GDM1 (cell line): ENCODE results near the gene QRICH2.
A peak's percentile ranks its signal among the peaks of the same experiment; 100 is the strongest.
"Not testable (repeated sequence)": the region's sequence is repeated elsewhere in the genome, so short reads cannot be mapped to it uniquely, and the experiment has no call there.

Source experiments
- DNase-seq: peaks from one replicate; lab custom pipeline; 2025; lab: John Stamatoyannopoulos, UW

QRICH2 gene

DNA sequence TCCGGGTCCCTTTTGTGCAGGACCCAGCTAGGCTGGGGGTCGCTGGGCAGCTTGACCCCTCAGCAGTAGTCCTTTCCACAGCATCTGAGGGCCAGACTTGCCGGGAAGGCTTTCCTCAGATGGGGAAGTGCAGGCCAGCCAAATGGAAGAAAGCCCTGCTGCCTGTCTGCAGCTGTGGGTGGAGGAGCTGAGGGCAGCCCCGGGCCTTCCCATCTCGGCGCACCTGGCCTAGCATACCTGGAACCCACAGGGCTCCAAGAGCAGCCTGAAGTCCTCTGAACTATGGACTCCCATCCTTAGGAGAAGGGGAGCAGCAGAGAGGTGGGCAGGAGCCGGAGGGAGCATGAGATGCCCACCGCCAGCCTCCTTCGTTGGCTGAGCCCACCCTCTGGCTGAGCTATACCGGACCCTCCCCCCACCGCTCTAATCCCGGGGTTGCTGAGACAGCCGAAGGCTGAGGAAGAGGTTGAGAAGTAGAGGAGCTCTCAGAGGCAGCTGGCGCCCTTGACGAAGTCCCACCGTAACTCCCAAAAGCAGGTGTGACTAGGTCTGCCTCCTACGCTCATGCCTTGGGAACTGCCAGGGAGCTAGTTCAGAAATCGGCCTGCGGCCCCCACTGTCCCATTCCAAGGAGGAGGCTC lies 29.7 kb downstream of the QRICH2 start:
- no peak for DNase-seq

DNA sequence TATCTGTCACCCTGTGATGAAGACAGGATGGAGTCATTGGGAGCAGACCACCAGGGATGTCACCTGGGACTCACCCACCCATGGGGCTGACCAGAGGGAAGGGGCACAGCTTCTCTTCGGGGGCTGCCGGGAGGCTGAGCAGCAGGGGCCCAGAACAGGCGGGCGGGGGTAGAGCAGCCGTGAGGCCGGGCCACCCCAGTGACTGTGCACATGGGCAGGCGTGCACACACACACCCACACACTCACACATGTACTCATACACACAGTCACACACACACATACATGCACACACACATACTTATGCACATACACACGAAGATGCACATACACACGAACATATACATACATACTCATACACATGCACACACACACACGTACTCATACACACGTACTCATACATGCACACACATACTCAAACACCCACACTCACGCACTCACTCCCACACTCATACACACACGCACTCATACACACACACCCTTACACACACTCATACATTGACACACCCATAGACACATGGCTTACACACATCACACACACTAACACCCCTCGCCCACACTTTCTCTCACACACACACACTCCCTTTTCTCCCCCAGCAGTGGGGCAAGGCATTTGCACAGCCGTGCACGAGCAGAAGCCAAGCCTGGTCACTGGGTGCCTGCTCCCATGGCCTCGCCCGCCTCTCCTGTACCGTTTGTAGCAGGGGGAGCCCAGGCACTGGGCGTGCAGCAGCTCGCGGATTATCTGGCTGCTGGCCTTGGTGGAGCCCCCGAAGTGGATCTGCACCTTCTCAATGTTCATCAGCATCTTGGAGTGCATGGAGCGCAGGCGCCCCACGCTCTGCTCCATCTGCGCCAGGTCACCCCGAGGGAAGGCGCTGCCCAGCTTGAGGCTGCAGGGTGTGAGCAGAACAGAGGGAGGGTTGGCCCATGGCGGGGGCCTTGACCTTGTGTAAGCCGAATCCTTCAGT lies 30.5 kb downstream of the QRICH2 start:
- no peak for DNase-seq

DNA sequence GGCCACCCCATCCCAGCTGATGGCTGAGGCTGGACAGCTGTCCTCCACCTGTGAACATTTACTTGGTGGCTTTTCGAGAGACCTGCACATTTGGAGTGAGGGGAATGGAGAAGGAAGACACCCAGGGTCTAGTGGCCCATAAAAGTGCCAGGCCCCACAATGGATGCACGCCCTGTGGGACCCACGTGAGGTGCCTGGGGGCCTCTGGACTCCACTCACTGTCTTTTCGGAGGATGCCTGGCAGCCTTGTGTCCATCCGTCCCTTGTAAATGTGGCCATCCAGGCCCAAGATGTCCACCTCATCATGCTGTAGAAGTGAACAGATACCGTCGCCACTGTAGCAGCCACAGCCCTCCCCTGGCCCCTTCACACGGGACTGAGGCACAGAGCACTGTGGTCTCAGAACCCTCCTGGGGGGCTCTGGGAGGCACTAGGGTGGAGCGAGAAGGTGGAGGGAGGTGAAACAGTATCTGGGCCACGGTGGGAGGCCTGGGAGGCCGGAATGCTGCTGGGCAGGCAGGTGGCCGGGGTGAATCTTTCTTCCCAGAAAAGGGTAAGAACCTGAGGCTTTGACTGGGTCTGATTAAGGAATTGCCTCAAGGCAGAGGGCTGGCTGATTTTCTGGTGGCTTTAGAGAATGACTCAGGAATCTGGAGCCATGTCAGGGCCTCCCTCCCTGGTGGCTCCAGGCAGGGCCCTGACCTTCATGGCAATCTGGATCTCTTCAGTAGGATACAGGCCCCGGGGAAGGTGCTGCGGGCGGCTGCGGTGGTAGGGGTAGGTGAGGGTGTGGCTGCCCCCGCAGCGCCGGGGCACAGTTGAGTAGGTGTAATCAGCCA lies 31.4 kb downstream of the QRICH2 start:
- DNase-seq, result no peak

DNA sequence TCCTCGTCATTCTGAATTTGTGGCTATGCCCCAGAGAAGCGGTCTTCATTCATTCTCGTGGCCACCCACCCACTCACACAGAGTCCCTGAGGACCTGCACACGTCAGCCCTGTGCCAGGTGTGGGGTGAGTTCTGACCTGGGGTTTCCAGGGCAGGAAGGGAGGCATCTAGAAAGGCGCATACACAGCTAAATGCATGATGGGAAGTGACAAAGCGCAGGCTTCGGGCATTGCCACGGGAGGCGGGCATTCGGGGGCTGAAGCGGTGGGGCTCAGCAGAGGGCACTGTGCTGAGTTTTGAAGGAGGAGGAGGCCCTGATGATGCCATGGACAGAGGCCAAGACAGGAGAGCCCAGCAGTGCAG lies 32.0 kb downstream of the QRICH2 start:
- no peak for DNase-seq

DNA sequence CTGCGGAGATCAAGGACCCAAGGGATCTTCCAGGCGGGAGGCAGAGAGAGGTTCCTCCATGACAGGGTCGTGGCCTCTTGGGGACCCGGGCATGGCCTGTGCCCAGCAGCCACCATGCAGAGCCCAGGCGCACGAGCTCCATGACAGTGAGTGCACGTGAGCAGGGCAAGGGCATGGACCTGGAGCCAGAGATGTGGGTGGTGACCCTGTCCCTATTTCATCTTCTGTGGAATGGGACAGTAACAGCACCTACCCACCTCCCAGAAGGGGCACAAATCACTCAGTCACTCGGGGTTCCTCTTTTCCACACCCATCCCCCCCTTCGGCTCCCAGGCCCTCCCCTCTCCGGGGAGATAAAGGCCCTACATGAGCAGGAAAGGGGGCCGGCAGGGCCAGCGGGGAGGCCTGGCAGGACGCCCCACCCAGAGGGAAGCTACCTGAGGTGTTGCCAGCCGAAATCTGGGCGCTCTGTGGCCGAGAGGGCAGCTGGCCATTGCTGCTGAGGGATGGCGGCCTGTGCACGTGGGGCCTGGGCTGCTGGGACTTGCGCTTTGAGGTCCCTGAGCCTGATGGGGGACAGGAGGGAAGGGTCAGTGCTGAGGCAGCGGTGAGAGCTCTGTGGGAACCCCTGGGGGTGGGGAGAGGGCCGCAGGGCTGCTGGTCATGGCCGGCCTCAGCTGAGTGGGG lies 32.6 kb downstream of the QRICH2 start:
- DNase-seq, result no peak

DNA sequence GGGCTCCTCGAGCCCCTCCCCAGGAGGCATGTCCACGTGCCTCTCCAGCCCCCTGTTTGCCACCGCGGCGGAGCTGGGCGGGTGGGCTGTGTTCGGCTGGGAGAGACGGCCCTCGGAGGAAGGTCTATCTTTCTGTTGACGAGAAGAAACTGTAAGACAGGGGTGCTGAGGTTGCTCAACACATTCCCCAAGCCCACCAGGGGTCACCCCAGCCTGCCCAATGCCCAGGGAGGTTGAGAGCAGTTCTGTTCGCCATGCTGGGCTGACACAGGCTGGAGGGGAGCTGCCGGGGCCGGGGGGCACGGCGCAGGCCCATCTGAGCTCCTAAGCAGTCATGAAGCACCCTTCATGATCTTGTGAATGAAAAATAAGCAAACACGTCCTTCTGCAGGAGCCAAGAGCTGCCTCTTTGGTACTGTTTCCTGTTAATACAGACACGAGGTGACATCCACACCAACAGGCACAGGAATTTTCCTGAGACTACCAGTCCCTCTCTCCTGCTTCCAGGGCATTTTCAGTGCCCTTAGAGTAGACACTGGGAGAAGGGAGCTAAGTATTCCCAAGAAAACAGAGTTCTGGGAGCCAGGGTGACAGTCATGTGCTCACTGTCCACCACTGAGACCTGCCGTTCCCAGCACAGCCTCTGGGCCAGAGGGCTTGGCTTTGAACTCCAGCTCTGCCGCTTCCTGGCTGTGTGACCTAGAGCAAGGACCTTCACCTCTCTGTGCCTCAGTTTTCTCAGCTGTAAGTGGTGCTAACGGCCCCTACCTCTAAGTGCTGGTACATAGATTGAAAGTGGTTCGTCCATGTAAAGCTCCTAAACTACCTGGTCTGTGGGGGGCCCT lies 33.7 kb downstream of the QRICH2 start:
- no peak for DNase-seq

DNA sequence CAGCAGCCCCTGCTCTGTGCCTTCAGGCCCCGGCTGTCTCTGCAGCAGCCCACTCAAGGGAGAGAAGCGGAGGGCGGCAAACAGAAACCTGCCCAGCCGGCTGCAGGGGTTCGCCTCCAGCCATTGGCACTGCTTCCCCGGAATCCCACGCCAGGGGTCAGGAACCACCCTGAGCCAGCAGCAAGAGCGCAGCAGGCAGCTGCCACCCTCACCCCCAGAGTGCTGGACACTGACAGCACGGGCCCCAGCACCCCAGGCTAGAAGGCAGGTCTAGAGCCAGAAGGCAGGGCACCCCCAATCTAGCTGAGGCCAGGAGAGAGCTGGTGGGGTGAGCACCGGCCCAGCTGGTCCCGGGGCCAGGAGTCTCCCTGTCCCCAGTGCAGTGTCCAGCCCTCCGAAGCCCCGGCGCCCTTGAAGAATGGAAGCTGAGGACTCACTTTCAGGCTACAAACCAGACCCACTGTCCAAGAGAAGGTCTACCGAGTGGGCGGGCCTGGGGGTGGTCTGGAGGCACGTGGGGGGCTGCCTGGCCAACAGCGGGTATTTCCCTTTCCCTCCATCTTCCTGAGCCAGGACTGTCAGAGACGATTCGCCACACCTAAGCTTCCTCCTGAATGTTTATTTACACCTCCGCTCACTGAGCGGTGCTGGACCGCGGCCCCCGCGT lies 34.5 kb downstream of the QRICH2 start:
- DNase-seq, result no peak

DNA sequence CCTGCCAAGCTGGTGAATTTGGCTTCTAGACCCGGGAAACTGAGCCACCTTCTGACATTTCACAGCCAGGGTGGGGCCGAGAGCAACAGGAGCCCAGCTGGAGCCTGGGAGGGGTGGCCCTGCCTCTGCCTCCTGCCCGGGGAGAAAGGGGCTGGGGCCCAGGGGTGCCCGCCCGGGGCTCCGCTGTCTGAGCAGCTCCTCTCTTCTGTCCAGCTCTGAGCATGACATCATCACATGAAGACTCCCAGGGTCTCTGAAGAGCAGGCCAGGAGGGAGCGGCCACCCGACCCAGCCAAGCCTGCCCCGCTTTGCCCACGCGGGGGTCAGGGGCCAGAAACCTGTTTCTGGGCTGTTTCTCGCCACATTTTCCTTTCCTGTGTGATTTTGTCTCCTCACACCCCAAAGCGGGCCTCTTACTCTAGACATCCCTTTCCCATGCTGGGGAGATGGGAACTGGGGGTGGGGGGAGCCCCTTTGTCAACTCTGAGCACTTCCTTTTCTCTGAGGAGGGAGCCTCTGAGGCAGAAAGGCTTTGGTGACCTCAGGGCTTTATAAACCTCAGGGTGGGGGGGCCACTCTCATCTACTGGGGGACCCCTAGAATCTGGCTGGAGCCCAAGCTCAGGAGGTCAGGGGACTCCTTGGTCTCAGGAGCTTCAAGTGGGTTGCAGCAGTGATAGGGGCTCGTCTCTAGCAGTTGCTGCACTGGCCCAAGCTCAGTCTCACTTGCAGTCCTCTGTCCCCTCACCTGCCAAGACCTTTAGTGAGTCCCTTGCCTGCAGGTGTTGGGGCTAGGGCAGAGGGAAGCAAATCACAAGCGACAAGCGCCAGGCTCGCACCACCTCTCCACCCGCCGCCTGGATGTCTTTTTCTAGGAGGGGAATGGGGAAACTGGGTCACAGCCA lies 35.3 kb downstream of the QRICH2 start:
- DNase-seq, result no peak

DNA sequence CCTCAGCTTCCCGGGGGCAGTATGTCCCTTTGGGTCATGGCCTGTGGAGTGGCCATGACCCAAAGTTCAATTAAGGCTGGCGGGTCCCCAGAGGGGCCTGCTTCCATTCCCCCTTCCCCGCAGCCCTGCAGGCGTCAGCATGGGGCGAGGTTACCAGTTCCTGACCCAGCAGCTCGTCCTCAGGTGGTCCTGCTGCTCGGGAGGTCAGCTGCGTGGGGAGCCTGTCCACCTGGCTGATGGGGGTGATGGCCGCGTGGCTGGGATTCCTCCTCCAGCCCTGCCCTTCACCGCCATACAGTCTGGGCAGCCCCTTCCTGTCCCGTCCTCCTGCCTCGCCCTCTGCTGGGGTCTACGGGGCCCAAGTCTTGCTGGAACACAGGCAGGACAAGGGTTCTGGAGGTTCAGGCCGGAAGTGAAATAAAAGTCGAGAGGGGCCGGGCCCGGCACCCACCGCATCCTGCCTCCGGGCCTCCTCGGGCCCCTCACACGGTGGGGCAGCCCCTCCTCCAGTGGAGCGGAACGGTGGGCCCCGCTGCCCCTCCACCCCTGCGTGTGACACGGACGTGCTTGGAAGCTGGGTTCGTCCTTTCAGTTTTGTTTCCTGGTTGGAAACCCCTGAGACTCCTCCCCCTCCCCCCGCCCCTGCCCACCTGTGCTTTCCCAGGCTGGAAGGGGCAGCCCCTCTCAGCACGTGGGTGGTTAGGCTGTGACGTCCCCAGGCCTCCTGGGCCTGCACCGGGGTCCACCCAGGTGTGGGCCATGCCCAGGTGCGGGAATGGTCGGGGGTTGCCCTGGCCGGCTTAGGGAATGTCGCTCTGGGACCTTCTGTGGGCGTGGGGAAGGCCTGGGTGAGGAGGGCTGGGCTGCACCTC lies 36.2 kb downstream of the QRICH2 start:
- DNase-seq, result no peak

DNA sequence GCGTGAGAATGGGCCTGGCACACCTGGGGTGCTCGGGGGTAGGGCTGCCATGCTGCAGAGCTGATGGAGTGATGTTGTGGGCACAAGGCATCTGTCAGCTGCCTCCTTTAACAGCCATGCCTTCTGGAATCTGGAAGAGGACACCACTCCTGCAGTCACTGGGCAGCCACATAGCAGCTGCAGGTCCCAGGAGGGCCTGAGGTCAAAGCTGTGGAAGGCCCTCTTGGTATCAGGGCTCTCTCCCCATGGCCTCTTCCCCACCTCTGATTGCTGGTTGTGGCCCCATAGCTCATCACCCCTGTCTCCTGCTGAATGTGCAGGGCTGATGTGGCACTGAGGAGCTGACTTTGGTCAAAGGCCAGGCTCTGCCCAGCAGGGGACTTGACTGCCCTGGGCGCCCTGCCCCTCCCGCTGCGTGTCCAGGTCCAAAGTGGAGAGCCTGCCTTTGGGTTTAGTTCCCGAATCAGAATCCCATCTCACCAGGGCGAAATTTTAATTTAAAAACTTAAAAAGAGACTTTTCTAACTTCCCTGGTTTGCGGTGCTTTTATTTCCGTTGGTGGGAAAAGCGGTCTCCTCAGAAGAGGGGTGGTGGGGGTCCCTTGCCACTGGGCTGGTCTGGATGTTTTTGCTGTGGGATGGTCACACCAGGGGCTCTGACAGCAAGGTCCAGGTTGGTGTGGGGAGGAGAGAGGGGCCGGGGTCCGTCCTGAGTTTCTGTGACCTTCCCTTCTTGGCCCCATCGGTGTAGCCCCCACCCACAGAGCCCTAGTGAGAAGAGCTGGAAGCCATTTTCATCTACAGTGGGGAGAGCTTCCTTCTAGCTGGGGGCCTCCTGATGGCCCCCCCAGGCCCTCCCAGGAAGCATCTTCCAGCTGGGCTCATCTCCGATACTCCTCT lies 37.1 kb downstream of the QRICH2 start:
- DNase-seq, result no peak

DNA sequence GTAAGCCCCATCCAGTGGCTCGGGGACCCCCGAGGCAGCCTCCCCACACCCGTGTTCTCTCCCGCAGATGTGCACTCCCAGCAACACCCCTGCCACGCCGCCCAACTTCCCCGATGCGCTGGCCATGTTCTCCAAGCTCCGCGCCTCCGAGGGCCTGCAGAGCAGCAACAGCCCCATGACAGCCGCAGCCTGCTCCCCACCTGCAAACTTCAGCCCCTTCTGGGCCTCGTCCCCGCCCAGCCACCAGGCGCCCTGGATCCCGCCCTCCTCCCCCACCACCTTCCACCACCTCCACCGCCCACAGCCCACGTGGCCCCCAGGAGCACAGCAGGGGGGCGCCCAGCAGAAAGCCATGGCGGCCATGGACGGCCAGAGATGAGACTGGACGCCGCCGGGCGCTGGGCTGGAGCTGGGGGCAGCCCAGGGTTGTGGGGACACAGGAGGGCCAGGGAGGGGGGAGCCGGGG lies 37.9 kb downstream of the QRICH2 start:
- DNase-seq, result no peak

DNA sequence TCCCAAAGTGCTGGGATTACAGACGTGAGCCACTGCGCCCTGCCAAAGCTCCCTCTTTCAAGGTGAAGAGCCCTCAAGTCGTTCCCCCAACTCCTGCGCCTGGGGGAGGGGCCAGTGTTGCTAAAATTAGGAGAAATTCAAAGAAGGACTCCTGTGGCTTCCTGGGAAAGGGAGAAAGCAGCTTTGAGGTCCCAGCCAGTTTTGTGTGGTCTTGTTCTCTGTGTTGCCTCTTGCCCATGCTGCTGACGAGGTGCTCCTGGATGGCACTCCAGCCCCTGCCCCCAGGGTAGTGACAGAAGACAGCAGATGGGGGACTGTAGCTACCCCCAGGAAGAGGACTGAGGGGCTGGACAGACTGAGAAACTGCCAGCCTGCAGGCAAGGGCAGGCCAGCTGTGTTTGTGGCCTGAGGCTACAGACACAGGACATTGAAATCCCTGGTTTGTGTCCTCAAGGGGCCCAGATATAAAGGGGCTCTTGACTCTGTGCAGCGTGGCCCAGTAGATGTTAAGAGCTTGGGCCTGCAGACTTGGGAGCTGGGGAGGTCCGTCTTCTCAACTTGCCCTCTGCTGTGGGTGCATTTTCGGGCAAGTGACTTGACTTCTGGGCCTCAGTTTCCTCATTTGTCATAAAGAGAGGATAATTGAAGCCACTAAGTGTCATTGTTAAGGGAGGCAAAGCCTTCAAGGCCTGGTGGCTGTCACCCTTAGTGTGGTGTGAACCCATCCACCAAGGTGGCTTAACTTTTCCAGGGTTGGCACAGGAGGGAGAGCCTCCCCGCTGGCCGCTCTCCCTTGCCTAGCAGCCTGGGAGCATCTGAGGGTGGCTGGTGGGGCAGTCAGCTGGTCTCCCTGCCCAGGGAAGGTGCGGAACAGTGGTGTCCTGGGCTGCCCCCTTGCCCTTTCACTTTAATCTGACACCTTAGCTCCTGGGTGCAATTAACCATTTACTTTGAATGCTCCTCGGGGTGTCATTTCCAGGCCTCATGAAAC lies 38.8 kb downstream of the QRICH2 start:
- no peak for DNase-seq

DNA sequence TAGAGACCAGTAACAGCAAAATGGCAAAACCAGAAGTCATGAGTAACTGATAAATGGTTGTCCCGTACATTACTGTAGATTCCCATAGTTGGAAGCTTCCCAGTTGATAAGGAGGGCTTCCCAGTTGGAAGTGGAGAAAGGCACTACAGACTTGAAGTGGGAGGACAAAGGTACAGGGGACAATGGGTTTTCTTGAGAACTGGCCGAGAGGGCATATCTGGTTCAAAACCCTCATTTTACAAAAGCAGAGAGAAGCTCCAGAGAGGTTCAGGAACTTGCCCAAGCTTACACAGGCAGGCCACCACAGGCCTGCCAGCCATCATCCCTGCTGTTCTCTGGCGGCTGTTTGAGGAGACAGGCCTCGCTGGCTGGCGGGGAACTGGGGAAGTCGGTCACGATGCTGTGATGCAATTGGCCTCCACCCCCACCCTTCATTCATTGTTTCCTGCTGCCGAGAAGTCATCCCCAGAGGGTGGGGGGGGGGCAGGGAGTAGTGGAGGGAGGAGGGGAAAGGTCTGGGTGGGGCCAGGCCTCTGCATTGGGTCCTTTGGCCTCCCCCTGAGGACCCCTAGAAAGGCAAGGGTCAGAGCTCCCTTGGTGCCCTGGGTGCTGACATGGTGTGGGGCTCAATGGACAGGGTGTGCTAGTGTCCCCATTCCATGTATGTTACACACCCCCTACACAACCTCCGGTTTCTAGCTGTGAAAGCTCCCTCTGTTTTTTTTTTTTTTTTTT lies 39.9 kb downstream of the QRICH2 start:
- DNase-seq, result peak; percentile 50

DNA sequence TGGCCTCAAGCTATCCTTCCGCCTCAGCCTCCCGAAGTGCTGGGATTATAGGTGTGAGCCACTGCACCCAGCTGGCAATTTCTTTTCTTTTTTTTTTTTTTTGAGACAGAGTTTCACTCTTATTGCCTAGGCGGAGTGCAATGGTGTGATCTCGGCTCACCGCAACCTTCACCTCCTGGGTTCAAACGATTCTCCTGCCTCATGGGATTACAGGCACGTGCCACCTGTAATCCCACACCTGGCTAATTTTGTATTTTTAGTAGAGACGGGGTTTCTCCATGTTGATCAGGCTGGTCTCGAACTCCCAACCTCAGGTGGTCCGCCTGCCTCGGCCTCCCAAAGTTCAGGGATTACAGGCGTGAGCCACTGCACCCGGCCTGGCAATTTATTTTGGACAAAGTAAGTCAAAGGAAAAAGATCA lies 40.5 kb downstream of the QRICH2 start:
- not testable (repeated sequence) for DNase-seq

DNA sequence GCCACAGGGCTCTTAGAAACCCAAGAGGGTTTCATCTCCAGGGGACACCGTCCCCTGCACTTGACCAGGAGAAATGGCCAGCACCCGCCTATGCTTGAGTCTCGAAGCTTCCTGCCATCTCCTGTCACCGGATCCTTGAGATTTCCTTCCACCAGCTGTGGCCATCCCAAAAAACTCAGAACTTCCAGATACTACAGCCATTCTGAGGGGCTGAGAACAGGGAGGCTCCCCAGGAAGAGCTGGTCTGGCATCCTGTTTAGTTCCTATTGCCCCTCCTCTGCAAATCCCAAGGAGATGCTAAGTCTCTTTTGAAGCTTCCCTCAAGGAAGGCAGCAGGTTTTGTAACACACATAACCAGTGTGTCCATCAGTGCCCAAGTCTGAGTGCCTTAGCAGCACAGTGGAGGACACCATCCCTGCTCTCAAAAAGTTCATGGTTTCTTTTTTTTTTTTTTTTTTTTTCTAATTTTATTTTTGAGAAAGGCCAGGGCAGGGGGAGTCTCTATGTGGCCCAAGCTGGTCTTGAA lies 41.0 kb downstream of the QRICH2 start:
- no peak for DNase-seq
